DMS79 (cell line): ENCODE measurements around the gene CD22.
A peak's percentile ranks its signal among the peaks of the same experiment; 100 is the strongest.

Source experiments
- DNase-seq: peaks from one replicate; lab custom pipeline; 2025; lab: John Stamatoyannopoulos, UW

The CD22 gene

GRCh38 chr19:35295792-35296462 is 33.1 kb upstream of the CD22 start:
- no peak for DNase-seq

GRCh38 chr19:35296644-35297514 is 32.1 kb upstream of the CD22 start:
- DNase-seq, result no peak

- DNase-seq, result no peak
Observed at GRCh38 chr19:35297515-35297848, 31.5 kb upstream of the CD22 start.

- DNase-seq, result no peak
Observed at GRCh38 chr19:35297922-35298321, 31.1 kb upstream of the CD22 start.

GRCh38 chr19:35298561-35298972 is 30.4 kb upstream of the CD22 start:
- DNase-seq, result no peak

- DNase-seq, result no peak
Observed at GRCh38 chr19:35299523-35300338, 29.3 kb upstream of the CD22 start.

- DNase-seq, result no peak
Observed at GRCh38 chr19:35300339-35300649, 28.7 kb upstream of the CD22 start.

- DNase-seq, result no peak
Observed at GRCh38 chr19:35301961-35302360, 27.0 kb upstream of the CD22 start.

- no peak for DNase-seq
Observed at GRCh38 chr19:35302446-35302845, 26.5 kb upstream of the CD22 start.

- DNase-seq, result no peak
Observed at GRCh38 chr19:35303357-35303915, 25.6 kb upstream of the CD22 start.

- DNase-seq, result no peak
Observed at GRCh38 chr19:35304036-35304435, 25.0 kb upstream of the CD22 start.

GRCh38 chr19:35305181-35305580 is 23.8 kb upstream of the CD22 start:
- DNase-seq, result no peak

- peak; percentile 5 for DNase-seq
Observed at GRCh38 chr19:35306473-35307246, 22.3 kb upstream of the CD22 start.

GRCh38 chr19:35307931-35308330 is 21.1 kb upstream of the CD22 start:
- no peak for DNase-seq

GRCh38 chr19:35308910-35309309 is 20.1 kb upstream of the CD22 start:
- no peak for DNase-seq

GRCh38 chr19:35309481-35310279 is 19.3 kb upstream of the CD22 start:
- DNase-seq, result no peak

GRCh38 chr19:35310331-35310730 is 18.7 kb upstream of the CD22 start:
- no peak for DNase-seq

GRCh38 chr19:35310811-35311465 is 18.0 kb upstream of the CD22 start:
- DNase-seq, result no peak

GRCh38 chr19:35311901-35312665 is 16.9 kb upstream of the CD22 start:
- DNase-seq, result no peak

GRCh38 chr19:35313587-35313986 is 15.4 kb upstream of the CD22 start:
- no peak for DNase-seq
